Activated naive CD8-positive, alpha-beta T cell treated with anti-CD3 and anti-CD28 coated beads, Interleukin-2, amount 50 U/mL, for 24 hours (primary cell): Measurements from ENCODE around the gene DHTKD1.

Source experiments
- ATAC-seq: fragments of 150-1000 bp; cut with Tn5 transposase; one replicate; pipeline ENCODE4 v1.10.0; 2021
- DNase-seq: peaks from one replicate; pipeline ENCODE4 v3.0.0; 2021
- H3K27ac Mint-ChIP-seq: one replicate; pipeline ENCODE4 v1.8.0; 2021; ENCODE audit warnings: mild to moderate bottlenecking, mixed read lengths
- H3K27me3 Mint-ChIP-seq: one replicate; pipeline ENCODE4 v1.8.0; 2021; ENCODE audit warnings: mixed read lengths
- H3K36me3 Mint-ChIP-seq: one replicate; pipeline ENCODE4 v1.8.0; 2021; ENCODE audit warnings: low read depth, mixed read lengths
- H3K4me1 Mint-ChIP-seq: one replicate; pipeline ENCODE4 v1.8.0; 2021; ENCODE audit warnings: mixed read lengths
- H3K4me3 Mint-ChIP-seq: one replicate; pipeline ENCODE4 v1.8.0; 2021; ENCODE audit warnings: mild to moderate bottlenecking, moderate library complexity, mixed read lengths
- H3K9me3 Mint-ChIP-seq: one replicate; pipeline ENCODE4 v1.8.0; 2021; ENCODE audit warnings: mixed read lengths

Gene DHTKD1, protein sequence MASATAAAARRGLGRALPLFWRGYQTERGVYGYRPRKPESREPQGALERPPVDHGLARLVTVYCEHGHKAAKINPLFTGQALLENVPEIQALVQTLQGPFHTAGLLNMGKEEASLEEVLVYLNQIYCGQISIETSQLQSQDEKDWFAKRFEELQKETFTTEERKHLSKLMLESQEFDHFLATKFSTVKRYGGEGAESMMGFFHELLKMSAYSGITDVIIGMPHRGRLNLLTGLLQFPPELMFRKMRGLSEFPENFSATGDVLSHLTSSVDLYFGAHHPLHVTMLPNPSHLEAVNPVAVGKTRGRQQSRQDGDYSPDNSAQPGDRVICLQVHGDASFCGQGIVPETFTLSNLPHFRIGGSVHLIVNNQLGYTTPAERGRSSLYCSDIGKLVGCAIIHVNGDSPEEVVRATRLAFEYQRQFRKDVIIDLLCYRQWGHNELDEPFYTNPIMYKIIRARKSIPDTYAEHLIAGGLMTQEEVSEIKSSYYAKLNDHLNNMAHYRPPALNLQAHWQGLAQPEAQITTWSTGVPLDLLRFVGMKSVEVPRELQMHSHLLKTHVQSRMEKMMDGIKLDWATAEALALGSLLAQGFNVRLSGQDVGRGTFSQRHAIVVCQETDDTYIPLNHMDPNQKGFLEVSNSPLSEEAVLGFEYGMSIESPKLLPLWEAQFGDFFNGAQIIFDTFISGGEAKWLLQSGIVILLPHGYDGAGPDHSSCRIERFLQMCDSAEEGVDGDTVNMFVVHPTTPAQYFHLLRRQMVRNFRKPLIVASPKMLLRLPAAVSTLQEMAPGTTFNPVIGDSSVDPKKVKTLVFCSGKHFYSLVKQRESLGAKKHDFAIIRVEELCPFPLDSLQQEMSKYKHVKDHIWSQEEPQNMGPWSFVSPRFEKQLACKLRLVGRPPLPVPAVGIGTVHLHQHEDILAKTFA

DNA sequence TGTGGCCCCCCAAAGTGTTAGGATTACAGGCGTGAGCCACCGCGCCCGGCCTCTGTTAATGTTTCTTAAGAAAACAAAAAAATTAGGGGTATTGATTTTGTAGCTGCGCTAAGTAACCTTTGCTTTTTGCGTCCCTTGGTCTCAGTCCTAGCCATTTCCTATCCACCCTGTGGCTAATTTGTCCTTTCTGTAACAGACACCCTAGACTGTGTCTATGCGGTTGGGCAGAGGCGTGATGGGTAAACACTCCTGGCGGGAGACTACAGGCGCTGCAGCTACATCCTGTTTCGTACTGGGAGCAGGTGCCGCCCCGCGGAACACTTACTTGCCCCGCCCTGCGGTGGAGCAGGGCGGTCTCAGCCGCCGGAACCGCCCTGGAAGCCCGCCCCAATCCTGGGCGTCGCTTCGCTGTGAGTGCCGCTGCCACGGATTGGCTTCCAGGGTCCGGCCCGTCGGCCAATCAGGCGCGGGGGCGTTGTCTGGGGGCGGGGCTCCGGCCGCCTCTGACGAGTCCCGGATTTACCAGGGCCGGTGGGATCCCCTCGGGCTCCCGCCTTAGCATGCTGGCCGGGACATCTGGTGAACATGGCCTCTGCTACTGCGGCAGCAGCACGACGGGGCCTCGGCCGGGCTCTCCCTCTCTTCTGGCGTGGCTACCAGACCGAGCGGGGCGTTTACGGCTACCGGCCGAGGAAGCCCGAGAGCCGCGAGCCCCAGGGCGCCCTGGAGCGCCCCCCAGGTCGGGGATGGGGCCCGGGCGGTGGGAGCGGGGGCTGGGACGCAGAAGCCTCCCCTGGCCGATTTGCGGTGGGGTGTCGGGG, at the start of gene DHTKD1:
TSS of gene DHTKD1 (plus strand) at position 506 of the 821 bp plus-strand sequence. CDS start at position 586, 80 bp downstream.
- Mint-ChIP-seq H3K27me3 (no peaks in the 10 kb centered on the region), H3K4me1 (peaks cover 21% of the 10 kb centered on the region)
- ATAC-seq, result peak; percentile 99

DNA sequence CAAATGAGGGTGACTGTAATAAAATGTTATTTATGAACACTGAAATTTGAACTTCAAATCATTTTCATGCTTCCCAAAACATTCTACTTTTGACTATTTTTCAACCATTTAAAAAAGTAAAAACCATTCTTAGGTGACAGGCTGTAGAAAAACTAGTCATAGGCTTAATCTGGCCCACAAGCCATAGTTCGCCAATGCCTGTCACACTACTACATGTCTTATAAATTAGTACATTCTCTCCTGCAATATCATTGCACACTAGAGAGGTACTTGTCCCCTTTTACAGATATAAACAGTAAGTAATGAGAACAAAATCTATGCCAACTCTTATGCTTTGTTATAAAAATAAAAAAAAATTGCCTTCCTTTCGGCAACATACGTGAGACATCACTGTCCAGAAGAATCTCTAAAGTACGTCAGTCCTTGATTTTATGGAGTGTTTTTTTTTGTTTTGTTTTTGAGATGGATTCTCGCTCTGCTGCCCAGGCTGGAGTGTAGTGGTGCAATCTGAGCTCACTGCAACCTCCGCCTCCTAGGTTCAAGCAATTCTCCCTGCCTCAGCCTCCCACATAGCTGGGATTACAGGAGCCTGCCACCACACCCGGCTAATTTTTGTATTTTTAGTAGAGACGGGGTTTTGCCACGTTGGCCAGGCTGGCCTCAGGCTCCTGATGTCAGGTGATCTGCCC, 49.3 kb upstream of the DHTKD1 start:
- Mint-ChIP-seq H3K4me3 (no peak overlapping the region), H3K4me1 (peaks cover 19% of the 10 kb centered on the region), H3K36me3 (peaks cover 15% of the 10 kb centered on the region), H3K27me3 (no peaks in the 10 kb centered on the region), H3K27ac (no peak overlapping the region), H3K9me3 (no peaks in the 10 kb centered on the region)
- ATAC-seq (no peak), DNase-seq (no peak)

More for the DNA sequence above, at the start of gene DHTKD1:
- Mint-ChIP-seq H3K4me3 (peak within 1 kb of the TSS; percentile 82), H3K27ac (peak within 1 kb of the TSS; percentile 79), H3K36me3 (no peaks in the 10 kb centered on the region), H3K9me3 (no peaks in the 10 kb centered on the region)
- peak; percentile 100 for DNase-seq

- ATAC-seq, result no peak
- Mint-ChIP-seq H3K36me3 (peaks cover 12% of the 10 kb centered on the region), H3K27me3 (no peaks in the 10 kb centered on the region), H3K9me3 (no peaks in the 10 kb centered on the region), H3K4me1 (peaks cover 19% of the 10 kb centered on the region), H3K4me3 (no peak overlapping the region), H3K27ac (no peak overlapping the region)
- no peak for DNase-seq
Measured at GRCh38 chr10:12020574-12020973, 48.2 kb upstream of the DHTKD1 start.

- no peak for DNase-seq
- ATAC-seq, result no peak
- H3K4me3 Mint-ChIP-seq, result no peak overlapping the region
- H3K36me3 Mint-ChIP-seq, result peaks cover 24% of the 10 kb centered on the region
- peaks cover 29% of the 10 kb centered on the region for H3K4me1 Mint-ChIP-seq
- no peaks in the 10 kb centered on the region for H3K27me3 Mint-ChIP-seq
- H3K9me3 Mint-ChIP-seq, result no peaks in the 10 kb centered on the region
- no peak overlapping the region for H3K27ac Mint-ChIP-seq
Measured at GRCh38 chr10:12022580-12023257, 46.0 kb upstream of the DHTKD1 start.

GRCh38 chr10:12025591-12025990, 43.2 kb upstream of the DHTKD1 start:
- Mint-ChIP-seq H3K9me3 (no peaks in the 10 kb centered on the region), H3K4me3 (no peak overlapping the region), H3K4me1 (peaks cover 34% of the 10 kb centered on the region), H3K27ac (no peak overlapping the region), H3K27me3 (no peaks in the 10 kb centered on the region), H3K36me3 (peaks cover 40% of the 10 kb centered on the region)
- DNase-seq, result no peak
- no peak for ATAC-seq

- H3K4me3 Mint-ChIP-seq, result no peak overlapping the region
- no peaks in the 10 kb centered on the region for H3K27me3 Mint-ChIP-seq
- no peak for ATAC-seq
- peaks cover 45% of the 10 kb centered on the region for H3K36me3 Mint-ChIP-seq
- no peaks in the 10 kb centered on the region for H3K9me3 Mint-ChIP-seq
- H3K4me1 Mint-ChIP-seq, result peaks cover 29% of the 10 kb centered on the region
- no peak for DNase-seq
- no peak overlapping the region for H3K27ac Mint-ChIP-seq
Measured at GRCh38 chr10:12027539-12027938, 41.2 kb upstream of the DHTKD1 start.

GRCh38 chr10:12031404-12031803, 37.4 kb upstream of the DHTKD1 start:
- DNase-seq, result no peak
- Mint-ChIP-seq H3K4me1 (peaks cover 19% of the 10 kb centered on the region), H3K36me3 (peaks cover 51% of the 10 kb centered on the region)

DNA sequence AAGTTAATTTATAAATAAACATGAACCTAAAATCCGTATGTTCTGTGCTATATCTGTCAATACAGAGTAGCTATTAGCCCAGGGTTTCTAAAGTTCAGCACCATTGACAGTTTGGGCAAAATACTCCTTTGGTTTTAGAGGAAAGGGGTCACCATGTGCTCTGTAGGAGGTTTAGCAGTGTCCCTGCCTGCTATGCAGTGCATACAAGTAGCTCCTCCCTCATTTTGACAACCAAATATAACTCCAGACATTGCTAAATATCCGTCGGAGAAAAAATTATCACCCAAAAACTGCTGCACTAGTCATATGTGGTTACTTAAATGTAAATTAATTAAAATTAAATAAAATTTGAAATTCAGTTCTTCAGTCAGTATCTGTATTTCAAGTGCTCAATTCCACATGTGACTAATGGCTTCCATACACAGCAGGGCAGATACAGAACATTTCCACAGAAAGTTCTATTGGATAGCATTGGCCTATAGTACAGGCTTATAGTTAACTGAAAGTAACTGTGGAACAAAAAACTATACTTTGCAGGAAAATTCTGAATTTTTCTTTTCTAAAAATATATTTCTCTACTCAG, 32.6 kb upstream of the DHTKD1 start:
- DNase-seq, result no peak

More at GRCh38 chr10:12031404-12031803, 37.4 kb upstream of the DHTKD1 start:
- Mint-ChIP-seq H3K27me3 (no peaks in the 10 kb centered on the region), H3K9me3 (no peaks in the 10 kb centered on the region), H3K27ac (no peak overlapping the region), H3K4me3 (no peak overlapping the region)
- ATAC-seq, result no peak

GRCh38 chr10:12041766-12042408, 26.9 kb upstream of the DHTKD1 start:
- Mint-ChIP-seq H3K9me3 (peaks cover 5% of the 10 kb centered on the region), H3K27me3 (peaks cover 5% of the 10 kb centered on the region), H3K4me1 (peaks cover 48% of the 10 kb centered on the region), H3K36me3 (peaks cover 15% of the 10 kb centered on the region), H3K4me3 (peak overlapping the region; percentile 98), H3K27ac (peak overlapping the region; percentile 100)
- DNase-seq (peak; percentile 41), ATAC-seq (peak; percentile 39)

More for the DNA sequence above, 32.6 kb upstream of the DHTKD1 start:
- Mint-ChIP-seq H3K27me3 (no peaks in the 10 kb centered on the region), H3K4me3 (no peak overlapping the region), H3K9me3 (no peaks in the 10 kb centered on the region), H3K4me1 (peaks cover 34% of the 10 kb centered on the region), H3K27ac (no peak overlapping the region), H3K36me3 (peaks cover 27% of the 10 kb centered on the region)
- no peak for ATAC-seq

- Mint-ChIP-seq H3K9me3 (peaks cover 5% of the 10 kb centered on the region), H3K4me3 (peak overlapping the region; percentile 98), H3K27ac (peak overlapping the region; percentile 100), H3K36me3 (peaks cover 15% of the 10 kb centered on the region), H3K27me3 (peaks cover 5% of the 10 kb centered on the region), H3K4me1 (peaks cover 48% of the 10 kb centered on the region)
- peak; percentile 35 for ATAC-seq
- DNase-seq, result peak; percentile 58
Measured at GRCh38 chr10:12042409-12042796, 26.4 kb upstream of the DHTKD1 start.

GRCh38 chr10:12042797-12043651, 25.7 kb upstream of the DHTKD1 start, which contains the start of gene UPF2:
Gene UPF2, minus strand, starts transcription at chr10:12042809. Its CDS starts 7,386 bp downstream, at chr10:12035423.
- ATAC-seq (peak; percentile 89), DNase-seq (peak; percentile 97)
- peaks cover 5% of the 10 kb centered on the region for H3K27me3 Mint-ChIP-seq
- H3K9me3 Mint-ChIP-seq, result peaks cover 5% of the 10 kb centered on the region
- H3K27ac Mint-ChIP-seq, result peak within 1 kb of the TSS; percentile 100
- peaks cover 12% of the 10 kb centered on the region for H3K36me3 Mint-ChIP-seq
- H3K4me1 Mint-ChIP-seq, result peaks cover 45% of the 10 kb centered on the region
- peak within 1 kb of the TSS; percentile 98 for H3K4me3 Mint-ChIP-seq

DNA sequence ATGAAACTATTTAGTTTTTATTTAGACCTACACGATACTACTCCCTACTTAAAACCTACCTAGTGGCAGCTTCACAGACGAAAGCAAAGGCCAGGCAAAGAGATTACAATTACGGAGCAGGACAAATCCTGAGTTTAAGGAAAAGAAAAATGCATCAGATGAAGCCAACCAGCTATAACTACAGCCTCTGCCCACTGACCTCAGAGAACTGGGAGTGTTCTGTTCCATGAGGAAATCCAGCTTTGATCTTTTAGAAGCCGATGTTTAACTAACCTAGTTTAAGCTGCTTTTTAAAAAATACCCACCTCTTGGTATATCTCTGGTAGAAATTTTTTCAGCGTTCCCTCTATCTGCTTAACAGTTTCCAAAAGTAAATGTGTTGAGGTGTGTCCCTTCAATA, 23.2 kb upstream of the DHTKD1 start:
- H3K27ac Mint-ChIP-seq, result no peak overlapping the region
- H3K27me3 Mint-ChIP-seq, result peaks cover 5% of the 10 kb centered on the region
- no peak for DNase-seq
- peaks cover 10% of the 10 kb centered on the region for H3K36me3 Mint-ChIP-seq
- no peak for ATAC-seq
- H3K4me1 Mint-ChIP-seq, result peaks cover 25% of the 10 kb centered on the region
- peaks cover 5% of the 10 kb centered on the region for H3K9me3 Mint-ChIP-seq
- no peak overlapping the region for H3K4me3 Mint-ChIP-seq
